Endothelial cell of umbilical vein (primary cell): Measurements from ENCODE around the gene WDFY3. TPM values are rescaled to one million over a fixed set of nuclear protein-coding genes. Genes with fewer than 3 reads are reported as not detected.

ENCODE experiments used
- BruUV-seq: library from RNA; stranded (reverse); fragments of 400-500 nt; replicated peaks from 2 replicates; lab custom pipeline; 2021; lab: Mats Ljungman, UMichigan
- CTCF ChIA-PET: fragments of 300-600, 350-600 bp; sonication (Branson Sonifier 250); formaldehyde crosslinking; loops from one replicate; lab custom pipeline; 2021; ENCODE audit warnings: antibody characterized with exemption, inconsistent platforms; lab: Charles Lee
- POLR2A ChIA-PET: fragments of 300-600, 350-600 bp; sonication (Branson Sonifier 250); formaldehyde crosslinking; loops from one replicate; lab custom pipeline; 2021; ENCODE audit warnings: antibody characterized with exemption, inconsistent platforms; lab: Charles Lee
- DNase-seq: peaks from one replicate; pipeline ENCODE4 v3.0.0-alpha.2; 2011; ENCODE audit warnings: low read depth, low spot score
- FAIRE-seq: peaks from 2 replicates; lab custom pipeline; 2011; peaks lifted over from hg19 to GRCh38; lab: Jason Lieb, UNC
- H2AFZ ChIP-seq: 2 replicates; pipeline ENCODE4 v1.6.0; 2012; ENCODE audit warnings: low read depth, low read length, control low read depth, inconsistent platforms
- H3K27ac ChIP-seq: 2 replicates; pipeline ENCODE4 v1.5.1; 2011; ENCODE audit warnings: low read depth, mild to moderate bottlenecking, control low read depth, low read length, moderate library complexity; ENCODE audit not compliant: insufficient read depth
- H3K27me3 ChIP-seq, 2 experiments: 2 replicates each; pipeline versions ENCODE4 v1.6.0 to v1.6.1; 2011; ENCODE audit warnings: low read length in 2 of 2, mixed read lengths in 1 of 2; ENCODE audit not compliant: control insufficient read depth in 2 of 2, insufficient read depth in 2 of 2
- H3K36me3 ChIP-seq, 2 experiments: 2 replicates in 1 of 2; 3 replicates in 1 of 2; pipeline ENCODE4 v1.5.1; 2011; ENCODE audit warnings: low read length in 2 of 2, mild to moderate bottlenecking in 1 of 2, moderate library complexity in 1 of 2; ENCODE audit not compliant: control insufficient read depth in 2 of 2, insufficient read depth in 2 of 2; ENCODE audit errors: extremely low read depth in 1 of 2
- H3K4me1 ChIP-seq: 3 replicates; pipeline ENCODE4 v1.5.1; 2011; ENCODE audit warnings: mild to moderate bottlenecking, low read length; ENCODE audit not compliant: control insufficient read depth, insufficient read depth; ENCODE audit errors: extremely low read depth
- H3K4me2 ChIP-seq: 2 replicates; pipeline ENCODE4 v1.6.1; 2011; ENCODE audit warnings: low read length, control low read depth, mixed read lengths; ENCODE audit not compliant: insufficient read depth
- H3K4me3 ChIP-seq, 3 experiments: fragments of 200-600 bp in 1 of 3; sonication (generic), shearing (Covaris generic) in 1 of 3; replicated peaks in 1 of 3; 2 replicates each; pipeline ENCODE4 v1.5.1; 2011 to 2016; ENCODE audit warnings: control low read depth in 3 of 3, low read length in 3 of 3, mild to moderate bottlenecking in 2 of 3, inconsistent platforms in 1 of 3, low read depth in 1 of 3, moderate library complexity in 1 of 3; ENCODE audit not compliant: insufficient read depth in 1 of 3
- H3K79me2 ChIP-seq: 2 replicates; pipeline ENCODE4 v1.6.0; 2012; ENCODE audit warnings: low read length, inconsistent platforms; ENCODE audit not compliant: control insufficient read depth, insufficient read depth
- H3K9ac ChIP-seq: replicated peaks from 2 replicates; pipeline ENCODE3; 2011; ENCODE audit warnings: low read length, control low read depth; ENCODE audit not compliant: insufficient read depth; ENCODE audit errors: extremely low read depth
- H3K9me1 ChIP-seq: replicated peaks from 3 replicates; pipeline ENCODE4 v1.6.0; 2011; ENCODE audit warnings: mild to moderate bottlenecking, low read length; ENCODE audit not compliant: control insufficient read depth, insufficient read depth; ENCODE audit errors: extremely low read depth
- H3K9me3 ChIP-seq: replicated peaks from 2 replicates; pipeline ENCODE4 v1.5.1; 2012; ENCODE audit warnings: low read length, inconsistent platforms; ENCODE audit not compliant: control insufficient read depth, insufficient read depth
- H4K20me1 ChIP-seq: replicated peaks from 2 replicates; pipeline ENCODE3; 2011; ENCODE audit warnings: mild to moderate bottlenecking, low read length; ENCODE audit not compliant: control insufficient read depth, insufficient read depth; ENCODE audit errors: extremely low read depth
- CTCF ChIP-seq, 2 donors: IDR thresholded peaks; 1 replicate in 1 of 2; 2 replicates in 1 of 2; pipeline ENCODE4 v1.5.1; 2011; ENCODE audit warnings: low read length in 2 of 2, mild to moderate bottlenecking in 2 of 2, moderate library complexity in 2 of 2, control low read depth in 1 of 2, inconsistent platforms in 1 of 2, low read depth in 1 of 2; ENCODE audit not compliant: insufficient read depth in 1 of 2; ENCODE audit errors: extremely low read depth in 1 of 2
- EZH2 ChIP-seq: IDR thresholded peaks from 2 replicates; pipeline ENCODE4 v1.6.1; 2012; ENCODE audit warnings: borderline replicate concordance, low read depth, mild to moderate bottlenecking, moderate library complexity, low read length, inconsistent platforms; ENCODE audit not compliant: severe bottlenecking
- FOS ChIP-seq: IDR thresholded peaks from 2 replicates; pipeline ENCODE4 v1.6.1; 2011; ENCODE audit warnings: mild to moderate bottlenecking, low read length, moderate library complexity, borderline replicate concordance; ENCODE audit not compliant: insufficient read depth
- GATA2 ChIP-seq: IDR thresholded peaks from 2 replicates; pipeline ENCODE4 v1.7.0; 2011; ENCODE audit warnings: low read depth, mild to moderate bottlenecking, moderate library complexity, mixed read lengths, low read length; ENCODE audit not compliant: insufficient read length, insufficient read depth
- JUN ChIP-seq: IDR thresholded peaks from 2 replicates; pipeline ENCODE4 v1.6.1; 2011; ENCODE audit warnings: borderline replicate concordance, low read depth; ENCODE audit not compliant: insufficient read length, insufficient read depth
- MYC ChIP-seq: IDR thresholded peaks from one replicate; pipeline ENCODE4 v1.6.1; 2011; ENCODE audit warnings: mild to moderate bottlenecking, low read depth, low read length
- POLR2A ChIP-seq: IDR thresholded peaks from 2 replicates; pipeline ENCODE4 v1.6.1; 2012; ENCODE audit warnings: low read depth, mild to moderate bottlenecking, control low read depth, low read length
- POLR2AphosphoS5 ChIP-seq: IDR thresholded peaks from 2 replicates; pipeline ENCODE4 v1.6.1; 2012; ENCODE audit warnings: low read depth, mild to moderate bottlenecking, control low read depth, low read length, moderate library complexity; ENCODE audit not compliant: insufficient read depth
- dilution Hi-C: fragments of 300-500 bp; cut with MboI; formaldehyde crosslinking; loops from one replicate; pipeline ENCODE4 v1.15.0; 2019; ENCODE audit warnings: low sequenced_read_pairs; ENCODE audit not compliant: extremely low pct_ligation_motif_present
- intact Hi-C: fragments of 100-400 bp; cut with micrococcal nuclease; formaldehyde crosslinking; loops from one replicate; pipeline ENCODE4 v1.10.0; 2022
- polyA plus RNA-seq, 4 experiments: library from polyadenylated mRNA; depleted of rRNA in 3 of 4; stranded (reverse) in 3 of 4; unstranded in 1 of 4; fragments of >200 nt; gene quantifications; 2 replicates each; pipeline versions ENCODE4 v1.2.1 to v1.2.3, GENCODE V29; 2011 to 2012; ENCODE audit warnings: missing spikeins in 1 of 4
- total RNA-seq: library from RNA; stranded (reverse); gene quantifications from 2 replicates; pipeline ENCODE4 v1.2.3, GENCODE V29; 2021
- TF ChIP-seq, protein P1 (sequence below): IDR thresholded peaks from 2 replicates; pipeline ENCODE4 v1.6.1; 2011; ENCODE audit not compliant: insufficient read depth, insufficient read length

Gene WDFY3
- total and polyA plus RNA-seq, 2 donors (not counting 3 experiments of a cell fraction or from before 2014, with no cell fraction given), result 37.0 to 113 TPM

GRCh38 chr4:84952776-84953175, 13.7 kb downstream of the WDFY3 start:
- no TSS peak for BruUV-seq
- no peak overlapping the region for H3K9ac ChIP-seq
- no peak overlapping the region for H3K4me3 ChIP-seq
- H3K27me3 ChIP-seq, result no peaks in the 10 kb centered on the region
- no peak overlapping the region for H3K4me2 ChIP-seq
- H3K9me3 ChIP-seq, result no peaks in the 10 kb centered on the region
- peaks cover 11% of the 10 kb centered on the region for H3K4me1 ChIP-seq
- no peaks in the 10 kb centered on the region for H3K9me1 ChIP-seq
- no peak overlapping the region for H2AFZ ChIP-seq
- ChIA-PET CTCF (no interaction called here), POLR2A (no interaction called here)
- TF ChIP-seq POLR2AphosphoS5 (no peak), JUN (no peak), POLR2A (no peak), EZH2 (no peak), GATA2 (no peak), MYC (no peak), CTCF (IDR thresholded peaks at IDR 0.05; ENCODE audit: extremely low read depth in 1 of 2, insufficient read depth in 1 of 2, low read depth in 1 of 2, low read length in 2 of 2) (no peak), FOS (no peak)
- TF ChIP-seq, protein P1, sequence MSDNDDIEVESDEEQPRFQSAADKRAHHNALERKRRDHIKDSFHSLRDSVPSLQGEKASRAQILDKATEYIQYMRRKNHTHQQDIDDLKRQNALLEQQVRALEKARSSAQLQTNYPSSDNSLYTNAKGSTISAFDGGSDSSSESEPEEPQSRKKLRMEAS, result no peak
- DNase-seq (no peak), FAIRE-seq (no peak)
- intact Hi-C loops (loop anchor here (2.0 kb wide), 1 partner anchor 14 kb away; no protein-coding TSS in a partner anchor), dilution Hi-C loops (no loop called here)
- no peaks in the 10 kb centered on the region for H3K36me3 ChIP-seq
- H4K20me1 ChIP-seq, result peaks cover 23% of the 10 kb centered on the region
- H3K27ac ChIP-seq, result no peak overlapping the region
- peaks cover 97% of the 10 kb centered on the region for H3K79me2 ChIP-seq
